Lung (tissue), 12 donors: ENCODE results near the gene NCAM1. TPM values are rescaled to one million over a fixed set of nuclear protein-coding genes. Genes with fewer than 3 reads are reported as not detected.
A peak's percentile ranks its signal among the peaks of the same experiment; 100 is the strongest.

Experiments
- ATAC-seq: fragments of 200-7000 bp; cut with Tn5 transposase; one replicate; pipeline ENCODE4 v1.9.1; 2020; ENCODE audit warnings: moderate number of reproducible peaks; ENCODE audit not compliant: insufficient read depth, low FRiP score
- DNase-seq, 3 donors: peaks; one replicate each; pipeline ENCODE4 v3.0.0-alpha.2; 2013 to 2017
- H3K27ac ChIP-seq, 2 donors: one replicate each; pipeline ENCODE4 v1.5.1; 2013; ENCODE audit warnings: mild to moderate bottlenecking in 2 of 2, moderate library complexity in 2 of 2, control low read depth in 1 of 2, inconsistent platforms in 1 of 2, low read depth in 1 of 2, low read length in 1 of 2
- H3K27me3 ChIP-seq, 3 donors: one replicate each; pipeline ENCODE4 v1.5.1; 2013; ENCODE audit warnings: low read length in 2 of 3; ENCODE audit not compliant: control insufficient read depth in 3 of 3, insufficient read depth in 3 of 3
- H3K36me3 ChIP-seq, 4 donors: one replicate each; pipeline ENCODE4 v1.5.1; 2013; ENCODE audit warnings: low read length in 4 of 4, mild to moderate bottlenecking in 1 of 4, moderate library complexity in 1 of 4; ENCODE audit not compliant: control insufficient read depth in 4 of 4, insufficient read depth in 4 of 4
- H3K4me1 ChIP-seq, 5 donors: one replicate each; pipeline ENCODE4 v1.5.1; 2013; ENCODE audit warnings: low read length in 5 of 5, mild to moderate bottlenecking in 2 of 5, moderate library complexity in 1 of 5; ENCODE audit not compliant: control insufficient read depth in 5 of 5, insufficient read depth in 5 of 5
- H3K4me3 ChIP-seq: one replicate; pipeline ENCODE4 v1.5.1; 2013; ENCODE audit warnings: mild to moderate bottlenecking, control low read depth, moderate library complexity
- H3K9ac ChIP-seq, 2 donors: one replicate each; pipeline ENCODE4 v1.5.1; 2013; ENCODE audit warnings: low read length in 2 of 2, control low read depth in 1 of 2; ENCODE audit not compliant: insufficient read depth in 1 of 2
- H3K9me3 ChIP-seq, 4 donors: one replicate each; pipeline ENCODE4 v1.5.1; 2013; ENCODE audit warnings: low read length in 3 of 4, mild to moderate bottlenecking in 1 of 4, moderate library complexity in 1 of 4; ENCODE audit not compliant: control insufficient read depth in 4 of 4, insufficient read depth in 3 of 4
- CTCF ChIP-seq: IDR thresholded peaks from 2 replicates; pipeline ENCODE4 v1.5.1; 2012; ENCODE audit warnings: mild to moderate bottlenecking; ENCODE audit errors: control extremely low read depth, extremely low read depth
- WGBS, 2 donors: extraction: QIAGEN DNeasy Blood & Tissue Kit; methylation state at CpG; one replicate each; pipeline ENCODE4 v1.1.7; 2013; 5-methylcytosine and 5-hydroxymethylcytosine counted together
- polyA plus RNA-seq, 2 donors: library from polyadenylated mRNA; stranded (reverse); fragments of 200-250 nt; gene quantifications; one replicate each; pipeline ENCODE4 v1.2.1, GENCODE V29; 2013
- total RNA-seq, 2 donors: library from RNA; depleted of rRNA in 1 of 2; stranded (reverse); fragments of >200 nt in 1 of 2; gene quantifications; one replicate each; pipeline ENCODE4 v1.2.1, GENCODE V29; 2014 to 2021
- donor health status: control.
- donor health status: control.
- donor health status: Bipolar disorder and iron deficiency.
- donor health status: healthy.
- donor health status: DM: yes; HTN: yes; CAD: no.

The NCAM1 gene
- total and polyA plus RNA-seq, 4 donors = 0.28 to 36.5 (median 2.4) TPM

GRCh38 chr11:113289431-113290187, 328.4 kb downstream of the NCAM1 start:
- no peaks in the 10 kb centered on the region for H3K9me3 ChIP-seq
- H3K9ac ChIP-seq = no peak overlapping the region
- DNase-seq = peak; percentile 74 to 78 (median 75)
- 48 to 63% methylated on average over 10 of the region's 10 CpGs for WGBS, 2 donors
- no peak overlapping the region for H3K4me3 ChIP-seq
- no peaks in the 10 kb centered on the region for H3K36me3 ChIP-seq
- peak; percentile 78 for TF ChIP-seq CTCF
- H3K4me1 ChIP-seq = peaks cover 0 to 13% (median 0%) of the 10 kb centered on the region in 5 donors
- no peak overlapping the region for H3K27ac ChIP-seq
- H3K27me3 ChIP-seq = no peaks in the 10 kb centered on the region
- ATAC-seq = peak; percentile 79

GRCh38 chr11:113293936-113294335, 332.7 kb downstream of the NCAM1 start:
- peaks cover 0 to 2% (median 0%) of the 10 kb centered on the region in 4 donors for H3K9me3 ChIP-seq
- no peaks in the 10 kb centered on the region for H3K4me1 ChIP-seq
- no peak overlapping the region for H3K9ac ChIP-seq
- H3K27ac ChIP-seq = no peak overlapping the region
- WGBS, 2 donors = 62 to 90% methylated on average over 5 of the region's 5 CpGs
- ATAC-seq = no peak
- no peaks in the 10 kb centered on the region for H3K36me3 ChIP-seq
- no peak for DNase-seq
- no peak overlapping the region for H3K4me3 ChIP-seq
- TF ChIP-seq CTCF = no peak
- H3K27me3 ChIP-seq = no peaks in the 10 kb centered on the region

GRCh38 chr11:113295993-113296392, 334.8 kb downstream of the NCAM1 start:
- ATAC-seq (no peak), DNase-seq (no peak)
- WGBS, 2 donors = 87 to 88% methylated on average over 7 of the region's 7 CpGs
- Histone ChIP-seq H3K9me3 (peaks cover 0 to 2% (median 0%) of the 10 kb centered on the region in 4 donors), H3K36me3 (no peaks in the 10 kb centered on the region), H3K4me3 (no peak overlapping the region), H3K27ac (no peak overlapping the region), H3K27me3 (no peaks in the 10 kb centered on the region), H3K4me1 (no peaks in the 10 kb centered on the region), H3K9ac (no peak overlapping the region)
- TF ChIP-seq CTCF = no peak
